Measurements from ENCODE around the gene POU2F3.

POU2F3 gene

GRCh38 chr11:120207512-120207911 lies 32.4 kb upstream of the POU2F3 start:
- Histone ChIP-seq H3F3A (ENCODE audit: insufficient read depth, low read length) (peaks cover 5% of the 10 kb centered on the region; the same call in 1 of the 2 replicates), H4K20me1 (ENCODE audit: insufficient read depth, low read length) (no peaks in the 10 kb centered on the region), H3K79me2 (ENCODE audit: low read length) (peaks cover 9% of the 10 kb centered on the region; the same call in 1 of the 2 replicates), H3K27me3 (replicated peaks; ENCODE audit: insufficient read depth, low read length) (no peaks in the 10 kb centered on the region; the same call in 1 of the 2 replicates), H3K9me3 (replicated peaks; ENCODE audit: insufficient read depth, low read length) (no peaks in the 10 kb centered on the region), H3K4me3 (ENCODE audit: low read length) (no peak overlapping the region), H3K9ac (ENCODE audit: low read length) (no peak overlapping the region), H3K9me2 (replicated peaks; ENCODE audit: insufficient read depth, low read length) (no peaks in the 10 kb centered on the region), H2AFZ (ENCODE audit: low read length) (no peak overlapping the region), H3K27ac (ENCODE audit: low read length) (no peak overlapping the region), H3K4me2 (ENCODE audit: low read depth, low read length) (no peak overlapping the region), H3K36me3 (replicated peaks; ENCODE audit: insufficient read depth, low read length) (no peaks in the 10 kb centered on the region), H3K4me1 (ENCODE audit: low read length) (peaks cover 3% of the 10 kb centered on the region; the same call in 1 of the 2 replicates)
- no peak for TF ChIP-seq CTCF (IDR thresholded peaks at IDR 0.05; ENCODE audit: low read length)
- TF ChIP-seq EZH2 (optimal IDR thresholded peaks at IDR 0.05; ENCODE audit: low read depth, low read length): no peak
- no peak for DNase-seq

- H3K4me2 ChIP-seq (ENCODE audit: low read depth, low read length): no peak overlapping the region
- no peaks in the 10 kb centered on the region for H3K36me3 ChIP-seq (replicated peaks; ENCODE audit: insufficient read depth, low read length)
- no peaks in the 10 kb centered on the region for H3K9me3 ChIP-seq (replicated peaks; ENCODE audit: insufficient read depth, low read length)
- no peak for TF ChIP-seq EZH2phosphoT487 (IDR thresholded peaks at IDR 0.05; ENCODE audit: low read length)
- TF ChIP-seq EZH2 (optimal IDR thresholded peaks at IDR 0.05; ENCODE audit: low read depth, low read length): no peak
- TF ChIP-seq CTCF (IDR thresholded peaks at IDR 0.05; ENCODE audit: low read length): no peak
- H4K20me1 ChIP-seq (ENCODE audit: insufficient read depth, low read length): no peaks in the 10 kb centered on the region
- H3K27ac ChIP-seq (ENCODE audit: low read length): no peak overlapping the region
- peaks cover 5% of the 10 kb centered on the region; the same call in 1 of the 2 replicates for H3F3A ChIP-seq (ENCODE audit: insufficient read depth, low read length)
- no peaks in the 10 kb centered on the region; the same call in 1 of the 2 replicates for H3K27me3 ChIP-seq (replicated peaks; ENCODE audit: insufficient read depth, low read length)
- no peaks in the 10 kb centered on the region for H3K9me2 ChIP-seq (replicated peaks; ENCODE audit: insufficient read depth, low read length)
- H3K9ac ChIP-seq (ENCODE audit: low read length): no peak overlapping the region
- H3K4me1 ChIP-seq (ENCODE audit: low read length): peaks cover 3% of the 10 kb centered on the region; the same call in 1 of the 2 replicates
- peaks cover 9% of the 10 kb centered on the region; the same call in 1 of the 2 replicates for H3K79me2 ChIP-seq (ENCODE audit: low read length)
- no peak overlapping the region for H3K4me3 ChIP-seq (ENCODE audit: low read length)
- no peak for DNase-seq
- H2AFZ ChIP-seq (ENCODE audit: low read length): no peak overlapping the region
Observed at GRCh38 chr11:120208001-120208441, 31.9 kb upstream of the POU2F3 start.

- Histone ChIP-seq H3K4me1 (ENCODE audit: low read length) (peaks cover 3% of the 10 kb centered on the region; the same call in 1 of the 2 replicates), H3K9me2 (replicated peaks; ENCODE audit: insufficient read depth, low read length) (no peaks in the 10 kb centered on the region), H3K4me3 (ENCODE audit: low read length) (no peak overlapping the region), H3K27ac (ENCODE audit: low read length) (no peak overlapping the region), H3K27me3 (replicated peaks; ENCODE audit: insufficient read depth, low read length) (no peaks in the 10 kb centered on the region; the same call in 1 of the 2 replicates), H3K36me3 (replicated peaks; ENCODE audit: insufficient read depth, low read length) (no peaks in the 10 kb centered on the region), H4K20me1 (ENCODE audit: insufficient read depth, low read length) (no peaks in the 10 kb centered on the region), H3F3A (ENCODE audit: insufficient read depth, low read length) (peaks cover 5% of the 10 kb centered on the region; the same call in 1 of the 2 replicates), H3K79me2 (ENCODE audit: low read length) (peaks cover 9% of the 10 kb centered on the region; the same call in 1 of the 2 replicates), H2AFZ (ENCODE audit: low read length) (no peak overlapping the region), H3K9ac (ENCODE audit: low read length) (no peak overlapping the region), H3K9me3 (replicated peaks; ENCODE audit: insufficient read depth, low read length) (no peaks in the 10 kb centered on the region), H3K4me2 (ENCODE audit: low read depth, low read length) (no peak overlapping the region)
- no peak for TF ChIP-seq CTCF (IDR thresholded peaks at IDR 0.05; ENCODE audit: low read length)
- TF ChIP-seq EZH2 (optimal IDR thresholded peaks at IDR 0.05; ENCODE audit: low read depth, low read length): no peak
- TF ChIP-seq EZH2phosphoT487 (IDR thresholded peaks at IDR 0.05; ENCODE audit: low read length): no peak
- no peak for DNase-seq
Observed at GRCh38 chr11:120208777-120209176, 31.2 kb upstream of the POU2F3 start.
